Measurements from ENCODE around the gene TCP11.

TCP11 gene

DNA sequence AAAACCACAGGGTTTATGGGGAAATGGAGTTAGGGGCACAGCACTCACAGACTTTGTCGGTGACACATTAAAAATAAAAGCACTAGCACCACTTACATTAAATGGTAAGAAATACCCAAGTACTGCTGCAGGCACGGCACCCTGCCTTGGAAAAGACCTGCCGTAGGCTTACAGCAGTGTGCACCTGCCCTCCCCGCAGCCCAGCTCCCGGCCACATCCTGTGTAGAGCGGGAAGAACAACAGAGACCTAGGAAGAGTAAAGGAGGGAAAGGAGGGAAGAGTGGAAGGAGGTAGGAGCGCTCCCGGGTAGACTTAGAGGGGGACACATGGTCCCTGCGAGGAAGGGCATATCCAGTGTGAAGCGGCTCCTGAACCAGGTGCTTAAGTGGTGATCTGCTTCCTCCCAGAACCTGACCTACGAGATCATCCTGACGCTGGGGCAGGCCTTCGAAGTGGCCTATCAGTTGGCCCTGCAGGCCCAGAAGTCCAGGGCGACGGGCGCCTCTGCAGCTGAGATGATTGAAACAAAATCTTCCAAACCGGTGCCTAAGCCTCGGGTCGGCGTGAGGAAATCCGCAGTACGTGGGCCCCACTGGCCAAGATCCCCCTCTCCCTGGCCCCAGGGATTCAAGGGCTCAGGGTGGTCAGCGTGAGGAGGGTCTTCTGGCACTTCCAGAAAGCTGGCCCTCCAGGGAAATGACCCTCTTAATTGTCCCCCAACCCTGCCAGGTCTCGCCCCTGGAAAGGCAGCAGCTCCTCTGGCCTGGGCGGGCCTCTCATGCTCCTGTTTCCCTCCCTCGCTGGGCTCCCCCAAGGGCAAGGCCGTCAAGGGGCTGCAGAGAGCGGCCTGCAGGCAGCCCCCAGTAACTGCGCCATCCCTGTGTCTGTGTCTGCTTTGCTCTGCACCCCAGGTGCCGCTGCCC is 55.5 kb downstream of the TCP11 start:
- no peak overlapping the region for H3K4me3 ChIP-seq (ENCODE audit: low read depth, low read length)
- TF ChIP-seq CTCF (IDR thresholded peaks at IDR 0.05; ENCODE audit: borderline replicate concordance, insufficient read depth, low read depth, low read length), result no peak

DNA sequence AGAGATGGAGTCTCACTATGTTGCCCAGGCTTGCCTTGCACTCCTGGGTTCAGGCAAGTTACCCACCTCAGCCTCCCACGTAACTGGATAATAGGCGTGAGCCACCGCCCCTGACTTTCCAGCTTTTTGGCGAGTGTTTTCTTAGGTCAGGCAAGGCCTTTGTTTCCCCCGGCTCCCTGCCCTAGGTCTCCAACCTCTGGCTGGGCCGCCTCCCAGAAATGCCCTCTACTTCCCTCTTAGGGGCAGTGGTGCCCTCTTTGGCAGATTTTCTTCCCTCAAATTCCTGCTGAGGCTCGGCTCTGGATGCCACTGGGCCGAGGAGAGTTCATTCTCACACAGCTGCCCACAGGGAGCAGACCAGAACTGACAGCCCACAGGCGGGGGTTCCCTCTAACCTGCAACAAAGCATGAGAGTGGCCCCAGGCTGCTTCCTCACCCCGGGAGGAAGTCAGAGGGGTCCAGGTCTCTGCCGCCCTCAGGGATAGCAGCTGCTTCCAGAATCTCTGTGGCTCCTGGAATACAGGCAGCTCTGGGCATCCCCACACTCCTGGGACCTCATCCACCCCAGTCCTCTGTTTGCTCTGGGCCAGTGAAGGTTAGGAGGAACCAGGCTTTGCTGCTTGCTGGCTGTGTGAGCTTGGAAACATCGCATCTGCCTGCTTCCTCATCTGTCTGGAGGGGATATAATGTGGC is 56.5 kb downstream of the TCP11 start:
- TF ChIP-seq CTCF (IDR thresholded peaks at IDR 0.05; ENCODE audit: borderline replicate concordance, insufficient read depth, low read depth, low read length), result no peak
- no peak overlapping the region for H3K4me3 ChIP-seq (ENCODE audit: low read depth, low read length)

DNA sequence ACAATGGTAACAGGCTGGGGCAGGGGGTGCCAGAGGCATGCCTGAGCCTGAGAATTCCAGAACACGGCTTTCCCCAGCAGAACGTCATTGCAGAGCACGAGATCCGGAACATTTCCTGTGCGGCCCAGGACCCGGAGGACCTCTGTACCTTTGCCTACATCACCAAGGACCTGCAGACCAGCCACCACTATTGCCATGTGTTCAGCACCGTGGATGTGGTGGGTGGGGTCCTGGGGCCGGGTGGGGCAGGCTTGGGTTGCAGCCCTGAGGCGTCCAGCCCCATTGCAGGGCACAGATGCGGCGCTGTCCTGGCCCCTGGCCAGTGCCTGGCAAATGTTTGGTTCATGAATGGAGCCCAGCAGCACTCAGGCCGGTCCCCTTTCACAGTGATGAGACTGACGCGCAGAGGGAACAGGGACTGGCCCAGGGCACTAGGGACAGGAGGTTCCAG is 57.1 kb downstream of the TCP11 start:
- TF ChIP-seq CTCF (IDR thresholded peaks at IDR 0.05; ENCODE audit: borderline replicate concordance, insufficient read depth, low read depth, low read length), result no peak
- no peak overlapping the region for H3K4me3 ChIP-seq (ENCODE audit: low read depth, low read length)

- no peak for TF ChIP-seq CTCF (IDR thresholded peaks at IDR 0.05; ENCODE audit: borderline replicate concordance, insufficient read depth, low read depth, low read length)
- H3K4me3 ChIP-seq (ENCODE audit: low read depth, low read length), result no peak overlapping the region
These were observed 57.6 kb downstream of the TCP11 start for GRCh38 chr6:35083507-35083906.

- TF ChIP-seq CTCF (IDR thresholded peaks at IDR 0.05; ENCODE audit: borderline replicate concordance, insufficient read depth, low read depth, low read length), result no peak
- no peak overlapping the region for H3K4me3 ChIP-seq (ENCODE audit: low read depth, low read length)
These were observed 58.3 kb downstream of the TCP11 start for GRCh38 chr6:35082733-35083403.

- no peak overlapping the region for H3K4me3 ChIP-seq (ENCODE audit: low read depth, low read length)
- no peak for TF ChIP-seq CTCF (IDR thresholded peaks at IDR 0.05; ENCODE audit: borderline replicate concordance, insufficient read depth, low read depth, low read length)
These were observed 59.0 kb downstream of the TCP11 start for GRCh38 chr6:35082046-35082732.

Measured in GM12875 (cell line).